Cardiac fibroblast (primary cell): ENCODE data around the gene ATP9A.

ENCODE experiments used
- DNase-seq, 2 donors: peaks; one replicate each; pipeline versions ENCODE4 v3.0.0 to v3.0.0-alpha.2; 2010; ENCODE audit warnings: low read depth in 2 of 2
- H3K4me3 ChIP-seq, 2 donors: replicated peaks in 1 of 2; 1 replicate in 1 of 2; 2 replicates in 1 of 2; pipeline ENCODE4 v1.5.1; 2011; ENCODE audit warnings: low read depth in 2 of 2, low read length in 2 of 2, mild to moderate bottlenecking in 2 of 2, moderate library complexity in 1 of 2
- TF ChIP-seq, protein P1 (sequence below): IDR thresholded peaks from one replicate; pipeline ENCODE4 v1.5.1; 2011; ENCODE audit warnings: low read depth, mild to moderate bottlenecking, low read length, inconsistent platforms

Gene ATP9A

DNA sequence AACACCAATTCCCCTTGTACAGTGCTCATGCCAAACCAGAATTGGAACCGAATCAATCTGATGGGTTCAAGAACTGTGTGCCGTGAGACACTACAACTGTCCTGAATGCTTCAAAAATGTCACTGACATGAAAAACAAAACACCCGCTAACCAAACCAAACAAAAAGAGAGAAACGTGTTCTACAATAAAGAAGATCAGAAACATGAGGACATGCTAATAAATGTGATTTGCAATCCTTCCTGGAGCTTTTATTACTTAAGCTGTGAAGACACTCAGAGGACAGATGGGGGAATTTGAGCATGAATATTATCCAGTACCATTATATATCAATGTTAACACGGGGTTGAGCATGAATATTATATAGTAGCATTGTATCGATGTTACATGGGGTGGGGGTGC is 153.5 kb downstream of the ATP9A start:
- TF ChIP-seq, protein P1, sequence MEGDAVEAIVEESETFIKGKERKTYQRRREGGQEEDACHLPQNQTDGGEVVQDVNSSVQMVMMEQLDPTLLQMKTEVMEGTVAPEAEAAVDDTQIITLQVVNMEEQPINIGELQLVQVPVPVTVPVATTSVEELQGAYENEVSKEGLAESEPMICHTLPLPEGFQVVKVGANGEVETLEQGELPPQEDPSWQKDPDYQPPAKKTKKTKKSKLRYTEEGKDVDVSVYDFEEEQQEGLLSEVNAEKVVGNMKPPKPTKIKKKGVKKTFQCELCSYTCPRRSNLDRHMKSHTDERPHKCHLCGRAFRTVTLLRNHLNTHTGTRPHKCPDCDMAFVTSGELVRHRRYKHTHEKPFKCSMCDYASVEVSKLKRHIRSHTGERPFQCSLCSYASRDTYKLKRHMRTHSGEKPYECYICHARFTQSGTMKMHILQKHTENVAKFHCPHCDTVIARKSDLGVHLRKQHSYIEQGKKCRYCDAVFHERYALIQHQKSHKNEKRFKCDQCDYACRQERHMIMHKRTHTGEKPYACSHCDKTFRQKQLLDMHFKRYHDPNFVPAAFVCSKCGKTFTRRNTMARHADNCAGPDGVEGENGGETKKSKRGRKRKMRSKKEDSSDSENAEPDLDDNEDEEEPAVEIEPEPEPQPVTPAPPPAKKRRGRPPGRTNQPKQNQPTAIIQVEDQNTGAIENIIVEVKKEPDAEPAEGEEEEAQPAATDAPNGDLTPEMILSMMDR: no peak
- no peak overlapping the region for H3K4me3 ChIP-seq
- no peak for DNase-seq

DNA sequence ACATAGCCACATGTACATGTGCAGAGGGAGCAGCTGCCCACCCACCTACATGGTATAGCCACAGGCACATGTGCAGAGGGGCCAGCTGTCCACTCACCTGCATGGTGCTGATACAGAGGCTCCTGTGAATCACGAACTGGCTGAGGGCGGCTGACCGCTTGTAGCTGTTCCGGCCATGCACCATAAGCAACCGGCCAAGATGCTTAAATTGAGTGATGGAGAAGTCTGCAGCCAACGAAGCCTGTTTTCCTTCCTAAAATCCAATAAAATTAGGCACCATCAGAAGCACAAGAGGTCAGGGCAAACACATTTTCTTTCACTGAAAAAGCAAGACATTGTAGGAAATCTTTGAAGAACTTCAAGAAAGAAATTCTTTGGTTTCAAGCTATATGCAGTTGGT is 154.6 kb downstream of the ATP9A start:
- no peak for DNase-seq
- TF ChIP-seq, protein P1: no peak
- no peak overlapping the region for H3K4me3 ChIP-seq

DNA sequence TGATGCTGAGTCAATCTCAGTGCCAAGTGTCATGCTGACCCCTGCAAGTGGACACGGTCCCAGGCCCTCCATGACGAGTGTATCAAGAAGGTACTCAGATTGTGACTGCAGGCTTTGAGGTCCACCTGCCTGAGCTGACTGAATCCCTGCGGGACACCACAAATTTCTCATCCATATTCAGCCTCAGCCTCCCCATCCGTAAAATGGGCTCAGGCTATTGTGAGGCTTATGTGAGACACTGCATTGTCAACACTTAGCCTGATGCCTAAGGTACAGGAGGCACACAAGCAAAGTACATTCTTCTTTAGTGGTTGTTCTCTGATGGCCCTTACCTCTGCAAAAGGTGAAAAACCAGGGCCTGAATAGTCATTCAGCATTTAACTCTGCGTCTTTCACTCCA is 155.3 kb downstream of the ATP9A start:
- no peak for DNase-seq
- no peak overlapping the region for H3K4me3 ChIP-seq
- TF ChIP-seq, protein P1: no peak

DNA sequence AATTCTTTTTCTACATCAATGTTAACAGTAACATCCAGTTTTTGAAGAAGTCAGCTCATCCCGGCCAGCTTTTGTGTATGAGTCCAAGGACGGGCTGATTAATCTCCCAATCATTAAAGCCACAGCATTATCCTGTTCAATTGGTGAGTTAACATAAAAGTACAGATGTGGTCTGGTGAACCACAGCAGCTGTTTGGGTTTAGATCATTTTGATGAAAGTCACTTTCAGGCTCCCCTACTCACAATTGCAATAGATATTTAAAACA is 156.6 kb downstream of the ATP9A start:
- TF ChIP-seq, protein P1: no peak
- H3K4me3 ChIP-seq: no peak overlapping the region

DNA sequence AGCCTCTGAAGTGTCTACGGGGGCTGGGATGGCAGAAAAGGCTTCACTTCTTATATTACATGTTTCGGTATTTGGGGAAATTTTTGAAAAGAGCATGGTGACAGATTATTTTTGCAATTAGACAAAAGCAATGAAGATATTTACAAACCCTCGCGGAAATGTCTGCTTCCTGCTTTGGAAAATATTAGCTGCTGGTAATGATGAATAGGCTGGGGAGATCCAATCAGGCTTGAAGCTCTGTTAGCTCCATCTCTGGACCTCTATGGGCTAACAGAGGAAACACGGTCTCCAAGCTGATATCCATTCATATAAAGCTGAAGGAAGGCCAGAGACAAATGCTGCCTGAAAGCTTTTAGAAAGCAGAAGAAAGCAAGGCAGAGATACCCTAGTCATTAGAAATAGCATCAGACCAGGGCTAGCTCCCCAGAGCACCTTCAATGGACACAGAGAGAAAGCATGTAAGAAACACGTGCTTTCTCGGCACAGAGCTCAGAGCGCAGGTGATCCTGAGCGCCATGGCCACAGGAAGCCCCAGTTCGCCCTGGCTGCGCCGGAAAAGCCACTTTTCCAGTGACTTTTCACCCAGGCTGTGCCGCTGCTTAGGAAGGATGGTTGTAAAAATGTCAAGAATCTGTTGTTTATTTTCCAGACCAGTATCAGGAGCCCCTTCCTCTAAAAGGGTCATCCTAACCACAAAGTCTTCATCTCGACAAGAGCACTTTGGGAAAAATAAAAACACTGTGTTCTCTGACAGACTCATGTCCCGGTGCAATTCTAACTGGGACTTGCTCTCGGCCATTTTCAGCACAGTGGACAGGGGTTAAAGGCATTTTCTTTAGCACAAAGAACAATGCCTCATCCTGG is 157.2 kb downstream of the ATP9A start:
- TF ChIP-seq, protein P1: no peak
- no peak for DNase-seq
- no peak overlapping the region for H3K4me3 ChIP-seq

More for the DNA sequence above, 156.6 kb downstream of the ATP9A start:
- DNase-seq: no peak

DNA sequence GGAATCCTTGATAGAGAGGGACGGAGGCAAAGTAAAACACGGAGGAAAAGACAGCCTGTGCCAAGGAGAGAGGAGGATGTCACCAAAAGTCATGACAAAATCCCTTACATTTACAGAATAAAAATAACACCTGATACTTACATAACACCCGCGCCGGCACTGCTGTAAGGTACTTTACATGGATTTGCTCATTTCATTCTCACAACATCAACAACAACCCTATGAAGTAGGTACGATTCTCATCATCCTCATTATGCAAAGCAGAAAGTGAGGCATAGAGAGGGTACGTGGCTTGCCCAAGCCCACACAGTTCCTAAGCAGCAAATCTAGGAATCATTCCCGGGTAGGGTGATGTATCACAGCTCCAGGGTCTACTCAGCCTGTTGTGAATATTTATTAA is 158.1 kb downstream of the ATP9A start:
- DNase-seq: no peak
- TF ChIP-seq, protein P1: no peak
- no peak overlapping the region for H3K4me3 ChIP-seq

DNA sequence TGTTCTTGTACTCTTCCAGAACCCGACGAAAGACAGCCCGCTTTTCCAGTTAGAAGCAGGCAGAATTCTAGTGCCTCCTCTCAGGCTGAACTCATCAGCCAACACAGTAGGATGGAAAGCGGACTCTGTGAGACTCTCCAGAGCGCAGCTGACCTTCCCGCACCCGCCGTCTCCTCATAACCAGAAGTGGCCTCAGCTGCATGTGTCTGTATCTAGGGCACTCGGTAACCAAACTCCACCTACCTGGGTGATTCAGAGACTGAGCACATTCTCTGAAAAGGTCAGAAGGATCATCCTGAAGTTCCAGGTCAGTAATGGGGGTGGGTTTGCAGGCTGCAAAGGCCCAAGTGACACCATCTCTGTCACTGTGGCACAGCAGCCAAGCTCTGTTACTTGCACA is 158.9 kb downstream of the ATP9A start:
- TF ChIP-seq, protein P1: no peak
- no peak overlapping the region for H3K4me3 ChIP-seq
- DNase-seq: no peak
